Gastrocnemius medialis (tissue), 4 donors: Measurements from ENCODE around the gene ARPC3.

Experiments used
- CTCF ChIP-seq, 5 experiments: fragments of 450-650 bp in 3 of 5; fragments of 200-600 bp in 2 of 5; sonication (generic) in 2 of 5; IDR thresholded peaks in 4 of 5; conservative IDR thresholded peaks in 1 of 5; 1 replicate in 4 of 5; 2 replicates in 1 of 5; pipeline ENCODE4 v1.5.1; 2016 to 2019; ENCODE audit warnings: antibody characterized with exemption in 5 of 5, mild to moderate bottlenecking in 3 of 5, moderate library complexity in 3 of 5
- POLR2A ChIP-seq, 2 donors: fragments of 450-650 bp; IDR thresholded peaks; one replicate each; pipeline ENCODE4 v1.6.1; 2017; ENCODE audit warnings: antibody characterized with exemption in 2 of 2, mild to moderate bottlenecking in 2 of 2, moderate library complexity in 2 of 2

DNA sequence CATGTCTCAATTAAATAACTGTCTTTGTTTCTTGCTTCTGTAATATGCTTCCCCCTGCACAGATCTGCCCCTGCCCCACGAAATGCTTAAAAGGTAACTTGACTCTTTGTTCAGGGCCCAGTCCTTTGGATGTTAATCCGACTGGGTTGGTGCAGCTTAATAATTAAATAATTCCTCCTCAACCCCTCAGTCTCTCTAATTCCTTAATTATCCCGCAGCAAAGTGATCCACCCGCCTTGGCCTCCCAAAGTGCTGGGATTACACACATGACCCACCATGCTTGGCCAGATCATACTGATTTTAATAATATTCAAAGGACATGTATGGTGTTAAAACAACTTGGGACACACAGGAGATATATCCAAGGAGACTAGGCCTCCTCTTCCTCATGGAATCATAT, 28.4 kb downstream of the ARPC3 start:
- TF ChIP-seq CTCF (IDR thresholded peaks at IDR 0.05 in 4 of 5, conservative IDR thresholded peaks at IDR 0.05 in 1 of 5) (no peak), POLR2A (IDR thresholded peaks at IDR 0.05) (no peak)
